Measurements from ENCODE around the gene UBE2E2. TPM values are rescaled to one million over a fixed set of nuclear protein-coding genes. Genes with fewer than 3 reads are reported as not detected.

UBE2E2 gene
- polyA plus RNA-seq, 1 donor from 2014 or later = 19.8 TPM

DNA sequence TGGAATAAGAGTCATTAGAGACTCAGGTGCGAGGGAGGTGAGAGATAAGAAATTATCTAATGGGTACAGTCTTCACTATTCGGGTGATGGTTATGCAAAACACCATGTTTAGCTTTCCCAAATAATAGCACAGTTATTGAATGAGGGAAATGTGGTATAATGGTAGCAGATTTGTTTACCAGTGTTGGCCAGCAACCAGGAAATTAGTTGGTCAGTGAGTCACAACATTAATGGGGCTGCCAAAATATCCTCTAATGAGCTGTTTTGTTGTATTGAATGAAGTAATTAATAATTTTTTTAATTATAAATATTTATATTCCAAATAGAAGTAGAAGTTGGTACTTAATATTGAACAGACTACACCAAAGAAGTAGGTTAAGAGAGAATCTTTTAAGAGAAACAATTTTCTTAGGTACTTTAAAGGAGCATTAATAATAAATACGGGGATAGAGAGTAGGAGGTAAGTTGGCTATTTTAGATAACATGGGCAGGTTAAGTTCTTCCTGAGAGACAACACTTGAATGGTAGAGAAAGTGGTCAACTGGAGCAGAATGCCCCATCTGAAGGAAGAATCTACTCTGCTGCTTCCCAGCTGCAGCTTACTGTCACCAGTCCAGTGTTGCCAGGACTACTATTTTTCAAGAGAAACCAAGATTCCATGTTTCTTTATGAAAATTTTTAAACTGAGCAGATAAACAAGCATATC lies 218.8 kb downstream of the UBE2E2 start:
- Histone ChIP-seq H3K9me2 (ENCODE audit: insufficient read depth, low read length) (no peaks in the 10 kb centered on the region), H3K27ac (ENCODE audit: low read length) (no peak overlapping the region), H3K4me3 (ENCODE audit: low read length) (no peak overlapping the region), H2AFZ (ENCODE audit: low read depth, low read length) (no peak overlapping the region), H3K4me2 (ENCODE audit: low read length) (no peak overlapping the region), H4K20me1 (ENCODE audit: insufficient read depth) (no peaks in the 10 kb centered on the region), H3K9me3 (ENCODE audit: low read length) (no peaks in the 10 kb centered on the region), H3K36me3 (ENCODE audit: insufficient read depth, low read length) (no peaks in the 10 kb centered on the region), H3K27me3 (ENCODE audit: insufficient read depth, low read depth, low read length) (no peaks in the 10 kb centered on the region), H3F3A (ENCODE audit: insufficient read depth, low read length, poor library complexity, severe bottlenecking) (no peaks in the 10 kb centered on the region), H3K9ac (ENCODE audit: low read length) (no peak overlapping the region), H3K79me2 (replicated peaks; ENCODE audit: insufficient read depth, low read length) (no peaks in the 10 kb centered on the region)
- TF ChIP-seq TAF1 (IDR thresholded peaks at IDR 0.05; ENCODE audit: low read depth) (no peak), POLR2AphosphoS5 (IDR thresholded peaks at IDR 0.05) (no peak), MXI1 (conservative IDR thresholded peaks at IDR 0.05; ENCODE audit: poor library complexity, severe bottlenecking) (no peak), EZH2 (IDR thresholded peaks at IDR 0.05; ENCODE audit: borderline replicate concordance, insufficient read depth, low read length, poor library complexity, severe bottlenecking) (no peak), SMC3 (conservative IDR thresholded peaks at IDR 0.05; ENCODE audit: poor library complexity) (no peak), EP300 (conservative IDR thresholded peaks at IDR 0.05; ENCODE audit: poor library complexity, severe bottlenecking) (no peak), RAD21 (conservative IDR thresholded peaks at IDR 0.05) (no peak)
- TF ChIP-seq, protein P1, sequence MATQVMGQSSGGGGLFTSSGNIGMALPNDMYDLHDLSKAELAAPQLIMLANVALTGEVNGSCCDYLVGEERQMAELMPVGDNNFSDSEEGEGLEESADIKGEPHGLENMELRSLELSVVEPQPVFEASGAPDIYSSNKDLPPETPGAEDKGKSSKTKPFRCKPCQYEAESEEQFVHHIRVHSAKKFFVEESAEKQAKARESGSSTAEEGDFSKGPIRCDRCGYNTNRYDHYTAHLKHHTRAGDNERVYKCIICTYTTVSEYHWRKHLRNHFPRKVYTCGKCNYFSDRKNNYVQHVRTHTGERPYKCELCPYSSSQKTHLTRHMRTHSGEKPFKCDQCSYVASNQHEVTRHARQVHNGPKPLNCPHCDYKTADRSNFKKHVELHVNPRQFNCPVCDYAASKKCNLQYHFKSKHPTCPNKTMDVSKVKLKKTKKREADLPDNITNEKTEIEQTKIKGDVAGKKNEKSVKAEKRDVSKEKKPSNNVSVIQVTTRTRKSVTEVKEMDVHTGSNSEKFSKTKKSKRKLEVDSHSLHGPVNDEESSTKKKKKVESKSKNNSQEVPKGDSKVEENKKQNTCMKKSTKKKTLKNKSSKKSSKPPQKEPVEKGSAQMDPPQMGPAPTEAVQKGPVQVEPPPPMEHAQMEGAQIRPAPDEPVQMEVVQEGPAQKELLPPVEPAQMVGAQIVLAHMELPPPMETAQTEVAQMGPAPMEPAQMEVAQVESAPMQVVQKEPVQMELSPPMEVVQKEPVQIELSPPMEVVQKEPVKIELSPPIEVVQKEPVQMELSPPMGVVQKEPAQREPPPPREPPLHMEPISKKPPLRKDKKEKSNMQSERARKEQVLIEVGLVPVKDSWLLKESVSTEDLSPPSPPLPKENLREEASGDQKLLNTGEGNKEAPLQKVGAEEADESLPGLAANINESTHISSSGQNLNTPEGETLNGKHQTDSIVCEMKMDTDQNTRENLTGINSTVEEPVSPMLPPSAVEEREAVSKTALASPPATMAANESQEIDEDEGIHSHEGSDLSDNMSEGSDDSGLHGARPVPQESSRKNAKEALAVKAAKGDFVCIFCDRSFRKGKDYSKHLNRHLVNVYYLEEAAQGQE (IDR thresholded peaks at IDR 0.05; ENCODE audit: borderline replicate concordance) = no peak
- TF ChIP-seq, protein P2, sequence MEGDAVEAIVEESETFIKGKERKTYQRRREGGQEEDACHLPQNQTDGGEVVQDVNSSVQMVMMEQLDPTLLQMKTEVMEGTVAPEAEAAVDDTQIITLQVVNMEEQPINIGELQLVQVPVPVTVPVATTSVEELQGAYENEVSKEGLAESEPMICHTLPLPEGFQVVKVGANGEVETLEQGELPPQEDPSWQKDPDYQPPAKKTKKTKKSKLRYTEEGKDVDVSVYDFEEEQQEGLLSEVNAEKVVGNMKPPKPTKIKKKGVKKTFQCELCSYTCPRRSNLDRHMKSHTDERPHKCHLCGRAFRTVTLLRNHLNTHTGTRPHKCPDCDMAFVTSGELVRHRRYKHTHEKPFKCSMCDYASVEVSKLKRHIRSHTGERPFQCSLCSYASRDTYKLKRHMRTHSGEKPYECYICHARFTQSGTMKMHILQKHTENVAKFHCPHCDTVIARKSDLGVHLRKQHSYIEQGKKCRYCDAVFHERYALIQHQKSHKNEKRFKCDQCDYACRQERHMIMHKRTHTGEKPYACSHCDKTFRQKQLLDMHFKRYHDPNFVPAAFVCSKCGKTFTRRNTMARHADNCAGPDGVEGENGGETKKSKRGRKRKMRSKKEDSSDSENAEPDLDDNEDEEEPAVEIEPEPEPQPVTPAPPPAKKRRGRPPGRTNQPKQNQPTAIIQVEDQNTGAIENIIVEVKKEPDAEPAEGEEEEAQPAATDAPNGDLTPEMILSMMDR (IDR thresholded peaks at IDR 0.05; ENCODE audit: poor library complexity, severe bottlenecking) = no peak

DNA sequence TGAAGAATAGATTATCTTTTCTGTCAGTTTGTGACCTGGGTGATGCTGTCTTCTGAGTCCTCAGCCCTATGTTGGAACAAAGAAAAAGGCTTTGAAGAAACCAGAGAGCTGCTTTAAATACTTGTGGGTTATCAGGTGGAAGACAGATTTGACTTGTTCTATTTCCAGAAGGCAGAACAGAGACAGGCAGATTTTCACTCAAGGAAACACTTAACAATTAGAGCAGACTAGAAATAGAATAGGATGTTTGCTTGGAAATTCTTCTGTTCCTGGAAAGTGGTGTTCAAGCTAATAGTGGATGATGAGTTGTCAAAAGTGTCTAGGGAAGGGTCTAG lies 219.4 kb downstream of the UBE2E2 start:
- H3K79me2 ChIP-seq (replicated peaks; ENCODE audit: insufficient read depth, low read length) = no peaks in the 10 kb centered on the region
- H3K36me3 ChIP-seq (ENCODE audit: insufficient read depth, low read length) = no peaks in the 10 kb centered on the region
- H2AFZ ChIP-seq (ENCODE audit: low read depth, low read length) = no peak overlapping the region
- H3K4me2 ChIP-seq (ENCODE audit: low read length) = no peak overlapping the region
- TF ChIP-seq, protein P2 (IDR thresholded peaks at IDR 0.05; ENCODE audit: poor library complexity, severe bottlenecking) = no peak
- TF ChIP-seq POLR2AphosphoS5 (IDR thresholded peaks at IDR 0.05) (no peak), RAD21 (conservative IDR thresholded peaks at IDR 0.05) (no peak), MXI1 (conservative IDR thresholded peaks at IDR 0.05; ENCODE audit: poor library complexity, severe bottlenecking) (no peak), EP300 (conservative IDR thresholded peaks at IDR 0.05; ENCODE audit: poor library complexity, severe bottlenecking) (no peak), SMC3 (conservative IDR thresholded peaks at IDR 0.05; ENCODE audit: poor library complexity) (no peak), EZH2 (IDR thresholded peaks at IDR 0.05; ENCODE audit: borderline replicate concordance, insufficient read depth, low read length, poor library complexity, severe bottlenecking) (no peak), TAF1 (IDR thresholded peaks at IDR 0.05; ENCODE audit: low read depth) (no peak)
- TF ChIP-seq, protein P1 (IDR thresholded peaks at IDR 0.05; ENCODE audit: borderline replicate concordance) = no peak
- H3K9me3 ChIP-seq (ENCODE audit: low read length) = no peaks in the 10 kb centered on the region
- no peaks in the 10 kb centered on the region for H3K9me2 ChIP-seq (ENCODE audit: insufficient read depth, low read length)
- H4K20me1 ChIP-seq (ENCODE audit: insufficient read depth) = no peaks in the 10 kb centered on the region
- no peak overlapping the region for H3K9ac ChIP-seq (ENCODE audit: low read length)
- no peak overlapping the region for H3K27ac ChIP-seq (ENCODE audit: low read length)
- H3K27me3 ChIP-seq (ENCODE audit: insufficient read depth, low read depth, low read length) = no peaks in the 10 kb centered on the region
- no peak overlapping the region for H3K4me3 ChIP-seq (ENCODE audit: low read length)
- H3F3A ChIP-seq (ENCODE audit: insufficient read depth, low read length, poor library complexity, severe bottlenecking) = no peaks in the 10 kb centered on the region
